SH-SY5Y (cell line): Measurements from ENCODE around the gene DHRS2.

Source experiments
- GATA2 ChIP-seq: IDR thresholded peaks from 2 replicates; pipeline ENCODE4 v1.6.1; 2011; ENCODE audit warnings: mild to moderate bottlenecking, low read depth, low read length
- GATA3 ChIP-seq: IDR thresholded peaks from 2 replicates; pipeline ENCODE4 v1.6.1; 2011; ENCODE audit warnings: low read depth, mild to moderate bottlenecking, low read length, moderate library complexity

DNA sequence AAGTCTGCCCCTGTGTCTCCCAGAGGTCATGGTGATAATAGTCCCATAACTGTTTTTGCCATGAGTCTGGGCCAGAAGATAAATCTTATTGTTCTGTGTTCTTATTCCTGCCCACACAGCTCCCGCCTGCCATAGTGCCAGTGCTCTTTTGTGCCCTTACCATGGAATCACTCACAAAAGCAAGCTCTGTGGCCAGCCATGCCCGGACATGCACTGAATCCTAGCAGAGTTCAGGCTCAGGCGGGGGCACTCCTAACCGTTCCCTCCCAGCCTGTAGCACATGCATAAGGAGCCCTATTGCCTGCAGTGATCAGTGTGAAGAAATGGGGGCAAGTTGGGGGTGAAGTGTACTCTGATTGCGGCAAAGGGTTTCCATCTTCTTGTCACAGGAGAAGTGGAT, 33.3 kb downstream of the DHRS2 start:
- TF ChIP-seq GATA2 (no peak), GATA3 (no peak)
